Kidney epithelial cell (primary cell): ENCODE data around the gene NR1D2. TPM values are rescaled to one million over a fixed set of nuclear protein-coding genes. Genes with fewer than 3 reads are reported as not detected.

Experiments
- DNase-seq: peaks from one replicate; pipeline ENCODE4 v3.0.0-alpha.2; 2010; ENCODE audit warnings: low read depth
- H3K27me3 ChIP-seq: 2 replicates; pipeline ENCODE4 v1.6.0; 2011; ENCODE audit warnings: low read length; ENCODE audit not compliant: control insufficient read depth, insufficient read depth
- H3K36me3 ChIP-seq: 2 replicates; pipeline ENCODE4 v1.5.1; 2011; ENCODE audit warnings: low read length; ENCODE audit not compliant: control insufficient read depth, insufficient read depth
- H3K4me3 ChIP-seq: 2 replicates; pipeline ENCODE4 v1.5.1; 2011; ENCODE audit warnings: low read depth, mild to moderate bottlenecking, control low read depth, low read length
- CTCF ChIP-seq: IDR thresholded peaks from 2 replicates; pipeline ENCODE4 v1.5.1; 2011; ENCODE audit warnings: mild to moderate bottlenecking, moderate library complexity, low read length, control low read depth, inconsistent platforms; ENCODE audit not compliant: insufficient read depth, poor library complexity, severe bottlenecking
- total RNA-seq: library from RNA; depleted of rRNA; stranded (reverse); fragments of >200 nt; gene quantifications from 2 replicates; pipeline ENCODE4 v1.2.3, GENCODE V29; 2015

The NR1D2 gene
- total RNA-seq, 1 donor from 2014 or later = 13.6 TPM

- TF ChIP-seq CTCF = no peak
- H3K4me3 ChIP-seq = no peak overlapping the region
- no peaks in the 10 kb centered on the region for H3K36me3 ChIP-seq
- no peaks in the 10 kb centered on the region for H3K27me3 ChIP-seq
- DNase-seq = no peak
Measured at GRCh38 chr3:23940775-23941174, 4.3 kb upstream of the NR1D2 start.

GRCh38 chr3:23941440-23941839 lies 3.6 kb upstream of the NR1D2 start:
- Histone ChIP-seq H3K27me3 (no peaks in the 10 kb centered on the region), H3K36me3 (no peaks in the 10 kb centered on the region), H3K4me3 (no peak overlapping the region)
- no peak for DNase-seq
- no peak for TF ChIP-seq CTCF

- Histone ChIP-seq H3K27me3 (no peaks in the 10 kb centered on the region), H3K4me3 (no peak overlapping the region), H3K36me3 (no peaks in the 10 kb centered on the region)
- TF ChIP-seq CTCF = no peak
- no peak for DNase-seq
Measured at GRCh38 chr3:23942546-23942945, 2.5 kb upstream of the NR1D2 start.

GRCh38 chr3:23944007-23944783 lies 891 bp upstream of the NR1D2 start:
- no peak for DNase-seq
- H3K27me3 ChIP-seq = no peaks in the 10 kb centered on the region
- H3K36me3 ChIP-seq = no peaks in the 10 kb centered on the region
- no peak for TF ChIP-seq CTCF
- H3K4me3 ChIP-seq = peak overlapping the region; percentile 87

- H3K36me3 ChIP-seq = no peaks in the 10 kb centered on the region
Measured at GRCh38 chr3:23945663-23945912, 502 bp downstream of the NR1D2 start.

More at GRCh38 chr3:23945663-23945912, 502 bp downstream of the NR1D2 start:
- no peaks in the 10 kb centered on the region for H3K27me3 ChIP-seq
- no peak for TF ChIP-seq CTCF
- DNase-seq = no peak
- H3K4me3 ChIP-seq = peak overlapping the region; percentile 87
